ENCODE data around the gene MYRIP. TPM values are rescaled to one million over a fixed set of nuclear protein-coding genes. Genes with fewer than 3 reads are reported as not detected.

Gene MYRIP
- total RNA-seq, 1 experiment from 2014 or later: not detected

DNA sequence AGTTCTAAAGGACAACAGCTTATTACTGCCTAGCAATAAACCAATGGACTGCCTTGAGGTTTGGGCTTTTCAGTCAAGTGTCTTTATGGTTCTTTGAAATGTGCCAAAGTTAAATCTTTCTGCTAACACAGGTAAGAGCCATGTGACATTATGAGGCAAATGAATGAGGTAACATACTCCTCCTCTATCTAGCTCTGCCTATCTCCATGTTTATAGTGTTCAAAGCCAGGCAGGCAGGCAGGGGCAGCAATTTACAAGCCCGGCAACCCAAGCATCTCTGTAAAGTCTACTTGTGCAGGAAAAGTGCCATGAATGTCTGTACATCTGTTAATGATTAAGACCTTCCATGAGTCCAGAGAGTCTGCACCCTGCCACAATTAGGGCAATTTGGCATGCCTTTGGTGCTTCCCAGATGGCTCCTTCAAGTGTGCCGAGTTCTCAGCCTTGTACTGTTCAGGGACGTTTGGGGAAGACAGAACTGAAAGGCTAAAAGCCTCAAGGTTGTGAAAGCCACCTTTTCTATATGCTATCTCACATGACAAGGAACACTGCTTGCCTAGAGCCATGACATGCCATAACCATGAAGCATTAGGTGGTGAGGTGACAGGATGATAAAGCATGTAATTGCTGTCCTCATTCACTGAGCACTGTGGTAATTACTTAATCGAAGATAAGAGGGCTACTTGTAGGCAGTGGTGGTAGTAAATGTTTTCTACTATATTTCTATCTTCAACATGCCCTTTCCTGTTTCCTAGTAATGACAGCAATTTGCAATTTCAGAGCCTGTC, 458.7 kb downstream of the MYRIP start:
- Histone ChIP-seq H3K4me1 (ENCODE audit: insufficient read depth, low read length) (no peaks in the 10 kb centered on the region), H3K4me2 (ENCODE audit: low read length) (no peak overlapping the region), H3K4me3 (ENCODE audit: low read length) (no peak overlapping the region), H3K79me2 (ENCODE audit: low read length) (no peaks in the 10 kb centered on the region), H4K20me1 (ENCODE audit: low read length) (no peaks in the 10 kb centered on the region), H3K36me3 (ENCODE audit: low read depth, low read length) (no peaks in the 10 kb centered on the region), H3K27me3 (ENCODE audit: low read length) (peaks cover 61% of the 10 kb centered on the region), H2AFZ (ENCODE audit: low read length) (no peak overlapping the region), H3F3A (ENCODE audit: low read length, unreplicated experiment) (no peaks in the 10 kb centered on the region), H3K9ac (ENCODE audit: low read length) (no peak overlapping the region), H3K9me3 (ENCODE audit: low read length) (no peaks in the 10 kb centered on the region), H3K9me2 (replicated peaks; ENCODE audit: low read length) (no peaks in the 10 kb centered on the region), H3K27ac (ENCODE audit: low read length) (no peak overlapping the region)
- no TSS peak for BruUV-seq (replicated peaks)
- intact Hi-C loops (cut with micrococcal nuclease): no loop called here
- ATAC-seq: no peak
- ChIA-PET CTCF (no interaction called here), POLR2A (ENCODE audit: unreplicated experiment) (no interaction called here)
- TF ChIP-seq EZH2phosphoT487 (IDR thresholded peaks at IDR 0.05; ENCODE audit: borderline replicate concordance, low read length): no peak
- TF ChIP-seq, protein P1, sequence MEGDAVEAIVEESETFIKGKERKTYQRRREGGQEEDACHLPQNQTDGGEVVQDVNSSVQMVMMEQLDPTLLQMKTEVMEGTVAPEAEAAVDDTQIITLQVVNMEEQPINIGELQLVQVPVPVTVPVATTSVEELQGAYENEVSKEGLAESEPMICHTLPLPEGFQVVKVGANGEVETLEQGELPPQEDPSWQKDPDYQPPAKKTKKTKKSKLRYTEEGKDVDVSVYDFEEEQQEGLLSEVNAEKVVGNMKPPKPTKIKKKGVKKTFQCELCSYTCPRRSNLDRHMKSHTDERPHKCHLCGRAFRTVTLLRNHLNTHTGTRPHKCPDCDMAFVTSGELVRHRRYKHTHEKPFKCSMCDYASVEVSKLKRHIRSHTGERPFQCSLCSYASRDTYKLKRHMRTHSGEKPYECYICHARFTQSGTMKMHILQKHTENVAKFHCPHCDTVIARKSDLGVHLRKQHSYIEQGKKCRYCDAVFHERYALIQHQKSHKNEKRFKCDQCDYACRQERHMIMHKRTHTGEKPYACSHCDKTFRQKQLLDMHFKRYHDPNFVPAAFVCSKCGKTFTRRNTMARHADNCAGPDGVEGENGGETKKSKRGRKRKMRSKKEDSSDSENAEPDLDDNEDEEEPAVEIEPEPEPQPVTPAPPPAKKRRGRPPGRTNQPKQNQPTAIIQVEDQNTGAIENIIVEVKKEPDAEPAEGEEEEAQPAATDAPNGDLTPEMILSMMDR (conservative IDR thresholded peaks at IDR 0.05; ENCODE audit: low read depth, low read length): no peak
- TF ChIP-seq EZH2 (IDR thresholded peaks at IDR 0.05; ENCODE audit: low read length, unreplicated experiment): no peak
- no peak for DNase-seq

DNA sequence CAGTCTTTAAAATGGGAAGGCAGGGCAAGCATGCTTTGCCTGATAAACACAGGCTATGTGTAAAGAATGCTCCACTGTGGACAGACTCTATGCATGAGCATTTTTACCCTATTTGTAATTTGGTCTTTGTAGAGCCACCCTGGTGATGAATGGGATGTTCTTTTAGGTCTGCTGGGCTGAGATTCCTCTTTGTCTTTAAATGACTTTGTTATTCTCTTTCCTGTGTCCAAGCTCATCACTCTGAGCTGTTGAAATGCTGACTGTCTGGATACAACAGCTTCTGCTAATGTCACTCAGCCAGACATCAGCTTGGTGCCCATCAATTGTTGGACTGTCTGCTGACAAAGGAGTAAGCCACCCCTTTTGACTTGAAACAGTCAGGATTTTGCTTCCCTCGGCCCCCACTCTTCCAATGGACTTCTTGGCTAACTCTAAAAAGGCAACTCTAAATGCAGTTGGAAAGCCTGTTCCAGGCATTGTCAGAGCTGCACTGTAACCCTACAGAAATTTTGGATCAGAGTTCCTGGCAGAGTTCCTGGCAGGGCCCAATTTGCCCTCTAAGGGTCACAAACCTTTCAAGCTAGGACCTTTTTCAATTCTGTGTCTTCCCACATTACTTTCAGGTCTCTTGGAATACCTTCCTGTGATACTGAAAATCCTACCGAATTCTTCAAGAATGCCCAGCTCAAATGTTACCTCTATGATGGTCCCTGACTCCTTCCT, 459.6 kb downstream of the MYRIP start:
- Histone ChIP-seq H3K9me2 (replicated peaks; ENCODE audit: low read length) (no peaks in the 10 kb centered on the region), H4K20me1 (ENCODE audit: low read length) (no peaks in the 10 kb centered on the region), H3K79me2 (ENCODE audit: low read length) (no peaks in the 10 kb centered on the region), H3K4me3 (ENCODE audit: low read length) (no peak overlapping the region), H3K4me1 (ENCODE audit: insufficient read depth, low read length) (no peaks in the 10 kb centered on the region), H2AFZ (ENCODE audit: low read length) (no peak overlapping the region), H3K36me3 (ENCODE audit: low read depth, low read length) (no peaks in the 10 kb centered on the region), H3K9ac (ENCODE audit: low read length) (no peak overlapping the region), H3K9me3 (ENCODE audit: low read length) (no peaks in the 10 kb centered on the region), H3K27ac (ENCODE audit: low read length) (no peak overlapping the region), H3K27me3 (ENCODE audit: low read length) (peaks cover 56% of the 10 kb centered on the region), H3K4me2 (ENCODE audit: low read length) (no peak overlapping the region), H3F3A (ENCODE audit: low read length, unreplicated experiment) (no peaks in the 10 kb centered on the region)
- ATAC-seq (no peak), DNase-seq (no peak)
- ChIA-PET POLR2A (ENCODE audit: unreplicated experiment) (no interaction called here), CTCF (no interaction called here)
- no TSS peak for BruUV-seq (replicated peaks)
- intact Hi-C loops (cut with micrococcal nuclease): no loop called here
- TF ChIP-seq EZH2phosphoT487 (IDR thresholded peaks at IDR 0.05; ENCODE audit: borderline replicate concordance, low read length) (no peak), EZH2 (IDR thresholded peaks at IDR 0.05; ENCODE audit: low read length, unreplicated experiment) (no peak)
- TF ChIP-seq, protein P1 (conservative IDR thresholded peaks at IDR 0.05; ENCODE audit: low read depth, low read length): no peak

DNA sequence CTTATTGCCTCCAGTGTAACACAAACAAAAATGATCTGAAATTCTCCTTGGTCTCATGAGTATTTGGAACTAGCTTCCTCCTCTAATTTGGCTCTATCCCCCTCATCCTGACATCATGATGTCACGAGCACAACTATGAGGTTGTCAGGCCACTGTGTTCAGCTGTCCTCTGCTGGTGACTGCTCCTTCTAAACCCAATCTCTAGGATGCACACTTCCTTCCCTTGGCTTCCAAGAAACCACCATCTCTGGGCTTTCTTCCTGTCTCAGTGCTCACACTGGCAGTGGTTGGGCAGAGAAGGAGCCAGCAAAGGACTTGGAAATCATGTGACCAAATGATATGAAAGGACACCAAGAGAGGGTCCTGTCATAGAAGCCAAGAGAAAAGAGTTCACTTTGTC, 469.4 kb downstream of the MYRIP start:
- Histone ChIP-seq H3K4me1 (ENCODE audit: insufficient read depth, low read length) (no peaks in the 10 kb centered on the region), H2AFZ (ENCODE audit: low read length) (no peak overlapping the region), H3K9me2 (replicated peaks; ENCODE audit: low read length) (no peaks in the 10 kb centered on the region), H3F3A (ENCODE audit: low read length, unreplicated experiment) (no peaks in the 10 kb centered on the region), H3K36me3 (ENCODE audit: low read depth, low read length) (no peaks in the 10 kb centered on the region), H3K79me2 (ENCODE audit: low read length) (no peaks in the 10 kb centered on the region), H4K20me1 (ENCODE audit: low read length) (no peaks in the 10 kb centered on the region), H3K9ac (ENCODE audit: low read length) (no peak overlapping the region), H3K9me3 (ENCODE audit: low read length) (no peaks in the 10 kb centered on the region), H3K4me2 (ENCODE audit: low read length) (no peak overlapping the region), H3K27me3 (ENCODE audit: low read length) (peaks cover 8% of the 10 kb centered on the region), H3K4me3 (ENCODE audit: low read length) (no peak overlapping the region), H3K27ac (ENCODE audit: low read length) (no peak overlapping the region)
- no TSS peak for BruUV-seq (replicated peaks)
- POLR2A ChIA-PET (ENCODE audit: unreplicated experiment): no interaction called here
- CTCF ChIA-PET: interaction anchor here (0.8 kb wide), 1 partner anchor 16 kb away, joined by 3 read pairs; no protein-coding TSS in a partner anchor
- TF ChIP-seq EZH2phosphoT487 (IDR thresholded peaks at IDR 0.05; ENCODE audit: borderline replicate concordance, low read length) (no peak), EZH2 (IDR thresholded peaks at IDR 0.05; ENCODE audit: low read length, unreplicated experiment) (no peak)
- TF ChIP-seq, protein P1 (conservative IDR thresholded peaks at IDR 0.05; ENCODE audit: low read depth, low read length): no peak
- no peak for DNase-seq
- intact Hi-C loops (cut with micrococcal nuclease): no loop called here
- no peak for ATAC-seq
